Panc1 (cell line): Measurements from ENCODE around the gene CPEB2.

Source experiments
- POLR2AphosphoS5 ChIP-seq: IDR thresholded peaks from 2 replicates; pipeline ENCODE4 v1.6.1; 2012; ENCODE audit warnings: mild to moderate bottlenecking, low read depth, low read length, moderate library complexity
- TF ChIP-seq, protein P1 (sequence below): fragments of 450-650 bp; IDR thresholded peaks from 2 replicates; pipeline ENCODE4 v1.5.1; 2017; ENCODE audit warnings: mild to moderate bottlenecking

DNA sequence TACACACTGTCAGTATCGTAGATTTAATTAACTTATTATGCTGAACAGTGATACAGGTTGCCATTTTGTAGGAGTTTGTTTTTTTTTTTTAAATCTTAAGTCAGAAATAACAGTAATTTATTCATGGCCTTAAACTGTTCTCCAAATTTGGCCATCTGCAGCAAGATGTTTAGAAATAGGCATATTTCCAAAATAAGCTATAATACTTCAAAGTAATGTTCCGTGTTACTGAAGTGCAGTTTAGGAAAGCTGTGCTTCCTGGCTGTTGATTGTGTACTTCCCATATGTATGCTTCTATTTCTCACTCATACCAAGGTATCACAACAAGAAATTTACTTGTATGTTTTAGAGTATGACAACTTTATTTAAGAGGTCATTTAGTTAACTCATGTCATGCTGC is 28.9 kb downstream of the CPEB2 start:
- TF ChIP-seq, protein P1, sequence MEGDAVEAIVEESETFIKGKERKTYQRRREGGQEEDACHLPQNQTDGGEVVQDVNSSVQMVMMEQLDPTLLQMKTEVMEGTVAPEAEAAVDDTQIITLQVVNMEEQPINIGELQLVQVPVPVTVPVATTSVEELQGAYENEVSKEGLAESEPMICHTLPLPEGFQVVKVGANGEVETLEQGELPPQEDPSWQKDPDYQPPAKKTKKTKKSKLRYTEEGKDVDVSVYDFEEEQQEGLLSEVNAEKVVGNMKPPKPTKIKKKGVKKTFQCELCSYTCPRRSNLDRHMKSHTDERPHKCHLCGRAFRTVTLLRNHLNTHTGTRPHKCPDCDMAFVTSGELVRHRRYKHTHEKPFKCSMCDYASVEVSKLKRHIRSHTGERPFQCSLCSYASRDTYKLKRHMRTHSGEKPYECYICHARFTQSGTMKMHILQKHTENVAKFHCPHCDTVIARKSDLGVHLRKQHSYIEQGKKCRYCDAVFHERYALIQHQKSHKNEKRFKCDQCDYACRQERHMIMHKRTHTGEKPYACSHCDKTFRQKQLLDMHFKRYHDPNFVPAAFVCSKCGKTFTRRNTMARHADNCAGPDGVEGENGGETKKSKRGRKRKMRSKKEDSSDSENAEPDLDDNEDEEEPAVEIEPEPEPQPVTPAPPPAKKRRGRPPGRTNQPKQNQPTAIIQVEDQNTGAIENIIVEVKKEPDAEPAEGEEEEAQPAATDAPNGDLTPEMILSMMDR = no peak
- TF ChIP-seq POLR2AphosphoS5 = no peak
